Adrenal gland (tissue), 12 donors: Measurements from ENCODE around the gene ICAM2. TPM values are rescaled to one million over a fixed set of nuclear protein-coding genes. Genes with fewer than 3 reads are reported as not detected.

ENCODE experiments used
- DNase-seq, 7 donors: peaks; one replicate each; pipeline ENCODE4 v3.0.0-alpha.2; 2019 to 2020
- H3K27ac ChIP-seq, 5 donors: fragments of 200-600 bp; sonication (generic) in 4 of 5; 1 replicate in 3 of 5; 2 replicates in 2 of 5; pipeline versions ENCODE4 v1.5.1 to v1.8.0; 2016 to 2020; ENCODE audit warnings: mild to moderate bottlenecking in 1 of 5
- H3K27me3 ChIP-seq: fragments of 200-600 bp; 2 replicates; pipeline ENCODE4 v1.8.0; 2021
- H3K36me3 ChIP-seq, 2 donors: fragments of 200-600 bp; replicated peaks in 1 of 2; 1 replicate in 1 of 2; 2 replicates in 1 of 2; pipeline versions ENCODE4 v1.5.1 to v1.8.0; 2018 to 2022
- H3K4me1 ChIP-seq, 2 donors: fragments of 200-600 bp; replicated peaks in 1 of 2; 1 replicate in 1 of 2; 2 replicates in 1 of 2; pipeline versions ENCODE4 v1.5.1 to v1.8.0; 2018 to 2021
- H3K4me3 ChIP-seq, 4 donors: fragments of 200-600 bp; sonication (generic) in 3 of 4; one replicate each; pipeline ENCODE4 v1.5.1; 2016 to 2018
- H3K9me3 ChIP-seq, 3 donors: fragments of 200-600 bp; sonication (generic) in 1 of 3; replicated peaks in 1 of 3; 1 replicate in 2 of 3; 2 replicates in 1 of 3; pipeline versions ENCODE4 v1.5.1 to v1.8.0; 2016 to 2021
- CTCF ChIP-seq, 6 experiments: fragments of 450-650 bp in 4 of 6; fragments of 200-600 bp in 2 of 6; sonication (generic) in 1 of 6; IDR thresholded peaks; 1 replicate in 5 of 6; 2 replicates in 1 of 6; pipeline versions ENCODE4 v1.5.1 to v1.8.0; 2016 to 2021; ENCODE audit warnings: antibody characterized with exemption in 6 of 6, mild to moderate bottlenecking in 2 of 6, moderate library complexity in 1 of 6
- POLR2A ChIP-seq, 2 donors: fragments of 450-650 bp; IDR thresholded peaks; one replicate each; pipeline ENCODE4 v1.6.1; 2017; ENCODE audit warnings: antibody characterized with exemption in 2 of 2, mild to moderate bottlenecking in 2 of 2, moderate library complexity in 1 of 2
- WGBS, 4 donors: extraction: QIAGEN DNeasy Blood & Tissue Kit in 2 of 4; methylation state at CpG; one replicate each; pipeline versions ENCODE4 v1.1.5 to v1.1.7; 2013 to 2017; 5-methylcytosine and 5-hydroxymethylcytosine counted together
- intact Hi-C, 2 donors: fragments of 100-400 bp; cut with DNase I; formaldehyde crosslinking; loops; one replicate each; pipeline versions ENCODE4 v1.14.1 to v1.15.0; 2022 to 2023
- polyA plus RNA-seq, 3 donors: library from polyadenylated mRNA; stranded (reverse); fragments of 200-250 nt in 2 of 3; fragments of 350-450 nt in 1 of 3; fragmentation: Illumina TruSeq in 1 of 3; extraction: RNeasy Lipid Tissue Mini Kit (QIAGEN cat#74804) in 1 of 3; gene quantifications; one replicate each; pipeline ENCODE4 v1.2.3, GENCODE V29; 2013 to 2014
- total RNA-seq, 9 donors: library from RNA; depleted of rRNA in 4 of 9; stranded (reverse); fragments of >200 nt in 4 of 9; fragments of 120-200 nt in 1 of 9; fragmentation: NEBNext Ultra II Directional in 1 of 9; extraction: Animal tissue kit (Norgen Biotek cat#: 25700) in 1 of 9; gene quantifications; one replicate each; pipeline versions ENCODE4 v1.1.0 to v1.2.4, GENCODE V29; 2013 to 2023
- donor health status: healthy with polysubstance abuse.
- donor health status: Bipolar disorder and iron deficiency.
- donor health status: DM: yes; HTN: yes; CAD: no.
- donor health status: DM: no; HTN: no; CAD: no.
- donor health status: DM: no; HTN: no; CAD: no.
- donor health status: DM: yes; HTN: yes; CAD: no.

The ICAM2 gene
- total and polyA plus RNA-seq, 12 donors: 9.6 to 42.2 (median 20.9) TPM

GRCh38 chr17:63973247-63973646 is 47.2 kb downstream of the ICAM2 start:
- intact Hi-C loops: no loop called here
- WGBS, 4 donors: 88 to 93% (median 89%) methylated on average over 3 to 6 of the region's 6 CpGs
- no peak for DNase-seq
- no peaks in the 10 kb centered on the region for H3K27me3 ChIP-seq
- TF ChIP-seq CTCF (IDR thresholded peaks at IDR 0.05) (no peak), POLR2A (IDR thresholded peaks at IDR 0.05) (no peak)
- H3K36me3 ChIP-seq: no peaks in the 10 kb centered on the region
- H3K4me1 ChIP-seq: no peaks in the 10 kb centered on the region
- H3K4me3 ChIP-seq: no peak overlapping the region
- no peak overlapping the region for H3K27ac ChIP-seq
- no peaks in the 10 kb centered on the region for H3K9me3 ChIP-seq

GRCh38 chr17:63972796-63973195 is 47.6 kb downstream of the ICAM2 start, which contains the start of gene SCN4A:
Gene SCN4A, minus strand, starts transcription at chr17:63972918. Its CDS starts 77 bp downstream, at chr17:63972841.
- Histone ChIP-seq H3K4me1 (no peaks in the 10 kb centered on the region), H3K9me3 (no peaks in the 10 kb centered on the region), H3K36me3 (no peaks in the 10 kb centered on the region), H3K27ac (no peak within 1 kb of the TSS), H3K4me3 (no peak within 1 kb of the TSS), H3K27me3 (no peaks in the 10 kb centered on the region)
- intact Hi-C loops: no loop called here
- no peak for TF ChIP-seq CTCF (IDR thresholded peaks at IDR 0.05)
- TF ChIP-seq POLR2A (IDR thresholded peaks at IDR 0.05): no peak
- 70 to 93% (median 89%) methylated on average over 2 to 14 of the region's 14 CpGs for WGBS, 4 donors
- DNase-seq: no peak

GRCh38 chr17:63969278-63969677 is 51.2 kb downstream of the ICAM2 start:
- Histone ChIP-seq H3K36me3 (no peaks in the 10 kb centered on the region), H3K9me3 (no peaks in the 10 kb centered on the region), H3K4me3 (no peak overlapping the region), H3K4me1 (no peaks in the 10 kb centered on the region), H3K27ac (no peak overlapping the region), H3K27me3 (no peaks in the 10 kb centered on the region)
- intact Hi-C loops: no loop called here
- WGBS, 4 donors: 71 to 83% (median 78%) methylated on average over 10 of the region's 10 CpGs
- DNase-seq: no peak
- TF ChIP-seq CTCF (IDR thresholded peaks at IDR 0.05) (no peak), POLR2A (IDR thresholded peaks at IDR 0.05) (no peak)

GRCh38 chr17:63967953-63968352 is 52.5 kb downstream of the ICAM2 start:
- Histone ChIP-seq H3K4me1 (no peaks in the 10 kb centered on the region), H3K4me3 (no peak overlapping the region), H3K36me3 (no peaks in the 10 kb centered on the region), H3K27ac (no peak overlapping the region), H3K27me3 (no peaks in the 10 kb centered on the region), H3K9me3 (no peaks in the 10 kb centered on the region)
- WGBS, 4 donors: 85 to 92% (median 88%) methylated on average over 19 of the region's 19 CpGs
- TF ChIP-seq CTCF (IDR thresholded peaks at IDR 0.05) (no peak), POLR2A (IDR thresholded peaks at IDR 0.05) (no peak)
- DNase-seq: no peak
- intact Hi-C loops: no loop called here
